Cardiac muscle cell (in vitro differentiated cells and primary cell): ENCODE measurements around the gene SEC11A. TPM values are rescaled to one million over a fixed set of nuclear protein-coding genes. Genes with fewer than 3 reads are reported as not detected.

Experiments
- DNase-seq, 2 donors: peaks; one replicate each; pipeline versions ENCODE4 v3.0.0 to v3.0.0-alpha.2; 2010 to 2017; ENCODE audit warnings: low read depth in 1 of 2, low spot score in 1 of 2
- H3K27ac ChIP-seq: fragments of 200-600 bp; sonication (generic); 2 replicates; pipeline ENCODE4 v1.5.1; 2016
- H3K27me3 ChIP-seq: fragments of 200-600 bp; sonication (generic); 2 replicates; pipeline ENCODE4 v1.6.0; 2016; ENCODE audit warnings: control low read depth
- H3K36me3 ChIP-seq: fragments of 200-600 bp; sonication (generic); 2 replicates; pipeline ENCODE4 v1.5.1; 2016; ENCODE audit warnings: control low read depth
- H3K4me1 ChIP-seq: fragments of 200-600 bp; sonication (generic); 2 replicates; pipeline ENCODE4 v1.8.1; 2017; ENCODE audit warnings: low read depth, mild to moderate bottlenecking, mixed run types
- H3K4me3 ChIP-seq: fragments of 200-600 bp; sonication (generic); 2 replicates; pipeline ENCODE4 v1.5.1; 2016; ENCODE audit warnings: mild to moderate bottlenecking
- H3K9me3 ChIP-seq: fragments of 200-600 bp; sonication (generic); 2 replicates; pipeline ENCODE4 v1.5.1; 2017; ENCODE audit warnings: low read depth, mild to moderate bottlenecking, control low read depth
- CTCF ChIP-seq: IDR thresholded peaks from 2 replicates; pipeline ENCODE4 v1.5.1; 2012; ENCODE audit warnings: low read depth, mild to moderate bottlenecking, low read length
- polyA plus RNA-seq: library from polyadenylated mRNA; unstranded; fragments of >200 nt; fragmentation: Nextera tagmentation; extraction: Ambion mirVana; gene quantifications from 2 replicates; pipeline ENCODE4 v1.2.1, GENCODE V29; 2016
- total RNA-seq: library from RNA; depleted of rRNA; stranded (reverse); fragments of >200 nt; gene quantifications from 2 replicates; pipeline ENCODE4 v1.2.3, GENCODE V29; 2016

SEC11A gene
- 137 and 146 TPM in 2 replicates for total RNA-seq
- 99.6 and 117 TPM in 2 replicates for polyA plus RNA-seq

- Histone ChIP-seq H3K27me3 (no peaks in the 10 kb centered on the region), H3K36me3 (no peaks in the 10 kb centered on the region), H3K4me3 (peak within 1 kb of the TSS; percentile 68), H3K27ac (peak within 1 kb of the TSS; percentile 91), H3K9me3 (no peaks in the 10 kb centered on the region), H3K4me1 (peaks cover 11% of the 10 kb centered on the region)
- TF ChIP-seq CTCF = no peak
- peak; percentile 95 to 96 for DNase-seq
Measured at GRCh38 chr15:84716036-84716732, at the start of gene SEC11A. SEC11A (minus strand) TSS chr15:84716139; CDS start chr15:84716075, 64 bp downstream.

GRCh38 chr15:84765675-84766074 lies 49.7 kb upstream of the SEC11A start:
- Histone ChIP-seq H3K9me3 (no peaks in the 10 kb centered on the region), H3K4me1 (peaks cover 11% of the 10 kb centered on the region), H3K27me3 (no peaks in the 10 kb centered on the region), H3K4me3 (no peak overlapping the region), H3K36me3 (peaks cover 11% of the 10 kb centered on the region), H3K27ac (no peak overlapping the region)
- DNase-seq = no peak
- TF ChIP-seq CTCF = no peak

GRCh38 chr15:84764989-84765388 lies 49.0 kb upstream of the SEC11A start:
- H3K36me3 ChIP-seq = peaks cover 11% of the 10 kb centered on the region

GRCh38 chr15:84764585-84764984 lies 48.6 kb upstream of the SEC11A start:
- Histone ChIP-seq H3K4me3 (no peak overlapping the region), H3K36me3 (peaks cover 11% of the 10 kb centered on the region), H3K27me3 (no peaks in the 10 kb centered on the region), H3K9me3 (no peaks in the 10 kb centered on the region), H3K4me1 (peaks cover 11% of the 10 kb centered on the region), H3K27ac (no peak overlapping the region)
- no peak for TF ChIP-seq CTCF
- no peak for DNase-seq

More at GRCh38 chr15:84764989-84765388, 49.0 kb upstream of the SEC11A start:
- H3K4me1 ChIP-seq = peaks cover 11% of the 10 kb centered on the region
- no peak for TF ChIP-seq CTCF
- no peak for DNase-seq
- H3K9me3 ChIP-seq = no peaks in the 10 kb centered on the region
- H3K27ac ChIP-seq = no peak overlapping the region
- no peaks in the 10 kb centered on the region for H3K27me3 ChIP-seq
- H3K4me3 ChIP-seq = no peak overlapping the region

- no peak for DNase-seq
- no peak for TF ChIP-seq CTCF
- Histone ChIP-seq H3K9me3 (no peaks in the 10 kb centered on the region), H3K4me3 (no peak overlapping the region), H3K27me3 (no peaks in the 10 kb centered on the region), H3K27ac (peak overlapping the region; percentile 3), H3K36me3 (peaks cover 11% of the 10 kb centered on the region), H3K4me1 (peaks cover 11% of the 10 kb centered on the region)
Measured at GRCh38 chr15:84762840-84763572, 47.1 kb upstream of the SEC11A start.
